GM18498 (cell line): ENCODE measurements around the gene CDC5L.
A peak's percentile ranks its signal among the peaks of the same experiment; 100 is the strongest.
"Not testable (repeated sequence)": the region's sequence is repeated elsewhere in the genome, so short reads cannot be mapped to it uniquely, and the experiment has no call there.

Experiments used
- ATAC-seq: cut with Tn5 transposase; IDR thresholded peaks from one replicate; pipeline ENCODE4 v1.9.1; 2021; ENCODE audit warnings: mild to moderate bottlenecking, moderate library complexity; ENCODE audit not compliant: unreplicated experiment

The CDC5L gene

DNA sequence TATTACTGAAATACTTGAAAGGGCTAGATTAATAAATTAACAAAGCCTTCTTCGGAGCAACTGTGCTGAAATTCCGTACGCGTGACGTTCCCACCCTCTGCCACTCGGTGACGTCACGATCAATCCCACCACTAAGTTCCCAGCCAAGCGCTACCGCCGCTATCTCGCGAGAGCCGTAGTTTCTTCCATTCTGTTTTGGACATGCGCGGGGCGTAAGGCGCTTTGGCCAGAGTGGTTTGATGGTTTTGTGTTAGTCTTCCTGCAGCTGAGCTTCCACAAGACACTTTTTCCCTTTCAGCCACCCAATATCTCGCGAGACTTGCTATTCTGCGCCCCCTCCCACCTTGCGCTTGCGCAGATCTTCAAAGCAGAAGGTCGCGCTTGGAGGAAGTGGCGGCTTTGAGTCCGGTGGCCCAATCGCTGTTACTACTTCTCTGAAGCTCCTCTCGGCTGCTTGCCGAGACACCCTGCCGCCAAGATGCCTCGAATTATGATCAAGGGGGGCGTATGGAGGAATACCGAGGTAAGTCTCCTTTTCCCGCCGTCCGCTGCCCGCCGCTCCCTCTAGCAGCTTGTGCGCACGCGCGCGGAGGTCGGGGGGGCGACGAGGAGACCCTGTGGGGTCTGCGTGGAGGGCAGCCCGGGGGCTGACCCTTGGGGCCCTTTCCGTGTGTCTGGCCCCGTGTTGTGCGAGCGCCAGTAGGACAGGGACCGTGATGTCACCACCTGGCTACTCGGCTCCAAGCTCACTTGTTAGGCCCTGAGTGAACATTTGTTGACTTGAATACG is at the start of gene CDC5L:
Gene CDC5L (plus strand): TSS at position 361 of the 789 bp plus-strand sequence. CDS start 118 bp downstream, at position 479.
- peak; percentile 92 for ATAC-seq

DNA sequence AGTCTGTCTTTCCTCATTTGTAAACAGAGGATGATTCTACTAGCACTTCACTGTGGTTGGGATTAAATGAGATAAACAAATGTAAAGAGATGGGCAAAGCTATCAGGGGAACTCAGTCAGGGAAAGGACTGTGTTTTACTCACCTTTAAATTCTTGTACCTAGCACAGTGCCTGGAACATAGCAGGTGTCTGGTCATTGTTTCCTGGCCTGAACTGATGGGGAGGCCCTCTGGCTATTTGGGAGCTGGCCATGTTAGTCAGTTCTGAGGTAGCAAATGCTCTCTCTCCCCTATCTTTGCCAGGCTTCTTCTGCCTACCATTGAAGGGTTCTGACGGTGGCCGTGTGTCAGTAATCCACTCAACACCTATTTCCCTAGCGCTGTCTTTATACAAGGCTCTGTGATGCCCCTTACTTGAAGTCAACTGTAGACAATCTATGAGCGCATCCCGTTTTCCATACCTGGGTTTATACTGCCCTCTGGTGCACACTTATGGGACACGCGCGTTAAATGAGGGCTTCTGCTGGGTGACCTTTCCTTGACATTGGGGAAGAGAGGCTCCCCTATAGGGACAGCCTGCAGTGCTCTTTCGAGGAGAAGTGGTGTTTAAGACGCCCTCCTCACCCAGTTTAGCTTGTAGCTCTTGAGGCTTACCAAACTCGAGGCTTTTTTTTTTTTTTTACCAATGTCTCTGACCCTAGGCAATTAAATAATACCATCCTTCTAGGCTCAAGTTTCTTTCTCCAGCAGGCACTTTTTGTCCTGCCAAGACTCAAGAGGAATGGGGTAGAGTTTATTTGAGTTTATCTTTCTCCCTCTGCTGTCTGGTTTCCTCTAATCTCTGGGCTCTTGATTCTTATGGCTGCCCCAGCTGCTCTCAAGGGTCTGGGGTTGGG is 49.0 kb upstream of the CDC5L start:
- peak; percentile 61 for ATAC-seq

GRCh38 chr6:44339301-44339700 is 48.2 kb upstream of the CDC5L start:
- no peak for ATAC-seq

DNA sequence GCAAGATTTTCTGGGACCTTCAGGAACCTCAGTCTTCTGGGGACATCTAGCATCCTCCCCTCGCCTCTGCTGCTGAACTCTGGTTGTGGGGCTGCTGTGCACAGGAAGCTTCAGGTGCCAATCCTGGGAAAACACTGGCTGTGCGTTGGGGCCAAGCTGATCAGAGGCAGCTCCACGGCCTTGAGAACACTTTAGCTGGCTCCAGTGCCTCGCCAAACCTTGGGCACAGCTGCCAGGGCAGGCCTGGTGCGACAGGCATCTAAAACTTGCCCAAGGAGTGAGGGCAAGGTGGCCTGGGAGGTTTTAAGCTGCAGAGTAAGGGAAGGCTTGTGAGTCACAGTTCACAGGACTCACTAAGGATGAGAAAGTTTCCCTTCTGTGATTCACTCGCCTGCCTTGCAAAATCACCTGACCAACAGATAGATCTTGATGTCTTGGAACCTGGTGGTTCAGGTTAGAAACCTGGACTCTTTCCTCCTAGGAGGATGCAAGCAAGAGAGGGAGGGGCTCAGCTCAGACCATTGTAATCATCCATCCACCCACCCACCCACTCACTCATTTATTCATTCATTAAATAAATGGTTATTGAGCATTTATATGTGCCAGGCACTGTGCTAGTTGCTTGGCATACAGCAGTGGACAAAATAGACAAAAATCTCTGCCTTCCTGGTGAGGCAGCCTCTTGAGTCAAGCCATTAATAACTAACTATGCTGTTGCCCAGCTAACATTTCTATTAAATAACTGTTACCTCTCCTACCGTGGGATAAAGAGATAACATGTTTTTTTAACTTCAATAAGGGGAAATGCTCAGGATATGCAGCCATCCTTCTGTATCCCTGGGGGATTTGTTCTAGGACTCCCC is 47.5 kb upstream of the CDC5L start:
- ATAC-seq = no peak

DNA sequence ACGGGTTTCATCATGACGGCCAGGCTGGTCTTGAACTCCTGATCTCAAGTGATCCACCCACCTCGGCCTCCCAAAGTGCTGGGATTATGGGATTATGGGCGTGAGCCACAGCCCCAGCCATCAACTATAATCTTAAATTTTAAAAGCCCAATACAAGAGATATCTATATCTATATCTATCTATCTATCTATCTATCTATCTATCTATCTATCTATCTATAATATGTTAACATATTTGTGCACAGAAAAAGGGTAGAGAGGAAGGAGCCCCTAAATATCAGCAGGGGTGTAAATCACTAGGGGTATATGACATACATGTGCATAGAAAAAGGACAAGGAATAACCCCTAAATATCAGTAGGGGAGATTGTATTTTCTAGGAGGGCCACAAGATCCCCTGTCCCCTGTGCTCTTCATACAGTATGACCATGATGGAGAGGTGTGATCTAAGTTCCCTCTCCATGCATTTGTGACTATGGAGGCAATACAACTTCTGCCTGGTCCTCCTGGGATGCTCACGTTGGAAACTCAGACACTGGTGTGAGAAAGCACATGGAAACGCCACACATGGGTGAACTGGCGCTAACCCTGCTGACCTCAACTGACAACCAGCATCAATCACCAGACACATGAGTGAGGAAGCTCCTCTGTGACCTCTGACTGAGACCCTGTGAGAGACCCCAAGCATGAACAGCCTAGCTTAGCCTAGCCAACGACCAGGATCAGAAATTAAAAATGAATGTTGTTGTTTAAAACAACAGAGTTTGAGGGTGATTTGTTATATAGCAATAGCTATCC is 46.2 kb upstream of the CDC5L start:
- ATAC-seq = no peak

DNA sequence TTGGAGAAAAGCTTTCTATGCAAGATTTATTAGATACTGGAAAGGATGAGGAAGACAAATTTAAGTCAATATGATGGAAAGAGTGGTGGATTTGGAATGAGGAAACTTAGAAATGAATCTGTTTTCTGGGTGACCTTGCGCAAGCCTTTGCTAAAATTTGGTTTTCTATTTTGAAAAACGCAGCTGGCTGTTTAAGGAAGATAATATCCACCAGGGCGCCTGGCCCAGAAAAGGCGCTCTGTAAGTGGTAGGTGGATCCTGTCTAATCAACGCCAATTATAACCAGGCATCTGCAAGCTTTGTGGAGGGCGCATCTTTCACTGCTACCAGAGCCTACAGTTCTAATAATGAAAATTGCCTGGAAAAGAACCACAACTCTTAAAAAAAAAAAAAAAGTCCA is 45.5 kb upstream of the CDC5L start:
- no peak for ATAC-seq

- no peak for ATAC-seq
Observed at GRCh38 chr6:44342489-44342888, 45.0 kb upstream of the CDC5L start, which contains the start of gene SPATS1. Gene SPATS1, plus strand, starts transcription at chr6:44342650. Its CDS starts 446 bp downstream, at chr6:44343096.

GRCh38 chr6:44346818-44347217 is 40.7 kb upstream of the CDC5L start:
- not testable (repeated sequence) for ATAC-seq

- ATAC-seq = no peak
Observed at GRCh38 chr6:44349904-44350649, 37.4 kb upstream of the CDC5L start.

DNA sequence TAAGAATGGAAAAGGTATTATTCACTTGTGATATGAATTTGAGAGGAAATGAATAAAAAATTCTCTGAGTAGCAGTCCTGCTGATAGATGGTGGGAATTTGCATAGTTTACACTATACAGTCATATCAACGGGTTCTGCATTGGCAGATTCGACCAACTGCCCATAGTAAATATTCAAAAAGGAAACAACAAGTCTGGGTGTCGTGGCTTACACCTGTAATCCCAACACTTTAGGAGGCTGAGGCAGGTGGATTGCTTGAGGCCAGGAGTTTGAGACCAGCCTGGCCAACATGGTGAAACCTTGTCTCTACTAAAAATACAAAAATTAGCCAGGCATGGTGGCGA is 36.9 kb upstream of the CDC5L start:
- ATAC-seq = not testable (repeated sequence)

DNA sequence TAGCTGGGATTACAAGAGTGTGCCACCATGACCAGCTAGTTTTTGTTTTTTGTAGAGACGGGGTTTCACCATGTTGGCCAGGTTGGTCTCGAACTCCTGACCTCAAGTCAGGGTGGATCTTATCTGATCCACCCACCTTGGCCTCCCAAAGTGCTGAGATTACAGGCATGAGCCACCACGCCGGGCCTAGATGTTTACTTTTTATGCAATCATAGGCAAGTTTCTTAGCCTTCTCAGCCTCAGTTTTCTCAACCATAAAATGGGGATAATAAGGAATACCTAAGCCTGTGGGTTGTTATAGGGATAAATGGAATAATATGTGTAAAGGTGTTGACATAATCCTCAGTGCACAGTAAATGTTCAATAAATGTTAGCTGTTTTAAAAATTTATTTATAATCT is 35.2 kb upstream of the CDC5L start:
- no peak for ATAC-seq

- no peak for ATAC-seq
Observed at GRCh38 chr6:44353336-44353735, 34.2 kb upstream of the CDC5L start.

- ATAC-seq = no peak
Observed at GRCh38 chr6:44355640-44356039, 31.9 kb upstream of the CDC5L start.

GRCh38 chr6:44356487-44356886 is 31.0 kb upstream of the CDC5L start:
- no peak for ATAC-seq

DNA sequence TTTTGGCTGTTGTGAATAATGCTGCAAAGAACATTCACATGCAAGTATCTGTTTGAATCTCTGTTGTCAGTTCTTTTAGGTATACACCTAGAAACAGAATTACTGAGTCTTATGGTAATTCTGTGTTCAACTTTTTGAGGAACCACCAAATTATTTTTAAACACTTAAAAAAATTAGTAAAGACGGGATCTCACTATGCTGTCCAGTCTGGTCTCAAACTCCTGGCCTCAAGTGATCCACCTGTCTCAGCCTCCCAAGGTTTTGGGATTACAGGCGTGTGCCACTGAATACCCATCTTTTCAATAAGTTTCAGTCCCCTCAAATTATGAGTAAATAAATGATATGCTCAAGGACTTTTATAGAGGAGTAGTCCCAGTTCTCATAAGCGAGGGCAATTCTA is 27.5 kb upstream of the CDC5L start:
- ATAC-seq = no peak

- ATAC-seq = no peak
Observed at GRCh38 chr6:44361947-44362346, 25.6 kb upstream of the CDC5L start.

DNA sequence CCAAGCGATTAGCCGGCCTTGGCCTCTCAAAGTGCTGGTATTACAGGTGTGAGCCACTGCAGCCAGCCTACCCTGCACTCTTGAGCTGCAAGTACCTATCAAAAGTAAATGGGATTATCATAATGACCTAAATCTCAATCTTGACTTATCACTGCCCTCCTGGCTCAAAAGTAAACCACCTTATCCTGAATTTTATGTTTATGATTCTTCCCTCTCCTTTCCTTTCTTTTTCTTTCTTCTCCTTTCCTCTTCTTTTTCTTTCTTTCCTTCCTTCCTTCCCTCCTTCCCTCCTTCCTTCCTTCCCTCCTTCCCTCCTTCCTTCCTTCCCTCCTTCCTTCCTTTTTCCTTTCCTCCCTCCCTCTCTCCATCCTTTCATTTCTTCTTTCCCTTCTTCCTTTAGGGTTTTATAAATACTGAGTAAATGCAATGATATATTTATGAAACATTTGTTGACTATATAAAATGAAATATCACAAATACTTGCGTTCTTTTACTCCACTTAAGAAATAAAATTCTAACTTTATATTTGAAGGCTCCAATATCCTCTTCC is 24.1 kb upstream of the CDC5L start:
- no peak for ATAC-seq

- no peak for ATAC-seq
Observed at GRCh38 chr6:44366781-44367180, 20.7 kb upstream of the CDC5L start.

DNA sequence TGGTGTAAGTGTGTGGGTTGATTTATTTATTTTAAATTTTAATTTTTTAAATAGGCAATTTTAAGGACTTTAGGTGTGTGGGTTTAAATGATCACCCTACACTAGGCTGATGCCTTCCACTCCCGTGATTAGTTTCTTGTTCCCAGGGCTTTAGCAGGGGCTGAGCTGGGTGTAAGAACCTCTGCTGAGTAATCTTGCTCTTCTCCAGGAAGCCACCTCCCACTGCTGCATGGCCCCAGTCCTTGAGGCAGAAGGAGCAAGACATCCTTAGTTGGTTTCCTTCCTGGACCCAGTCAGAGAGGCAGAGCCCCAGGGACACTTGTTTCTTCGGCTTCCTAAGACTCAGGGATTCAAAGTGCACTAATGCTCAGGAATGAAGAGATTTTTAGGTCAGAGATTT is 19.8 kb upstream of the CDC5L start:
- ATAC-seq = no peak
